OCI-LY1 (cell line): ENCODE data around the gene COMMD1.
A peak's percentile ranks its signal among the peaks of the same experiment; 100 is the strongest.
"Not testable (repeated sequence)": the region's sequence is repeated elsewhere in the genome, so short reads cannot be mapped to it uniquely, and the experiment has no call there.

Experiments
- H2AFZ ChIP-seq: fragments of 200-600 bp; sonication (generic), shearing (Covaris generic); 2 replicates; pipeline ENCODE4 v1.6.0; 2014; ENCODE audit warnings: antibody characterized with exemption, mild to moderate bottlenecking, low read length
- H3F3A ChIP-seq: fragments of 200-600 bp; sonication (generic), shearing (Covaris generic); 2 replicates; pipeline ENCODE4 v1.6.0; 2014; ENCODE audit warnings: mild to moderate bottlenecking, antibody characterized with exemption, low read length, moderate library complexity; ENCODE audit not compliant: insufficient read depth
- H3K27ac ChIP-seq: fragments of 200-600 bp; sonication (generic); 2 replicates; pipeline ENCODE4 v1.5.1; 2014; ENCODE audit warnings: low read length, mixed run types, mild to moderate bottlenecking, low read depth; ENCODE audit not compliant: poor library complexity, severe bottlenecking
- H3K27me3 ChIP-seq: fragments of 200-600 bp; sonication (generic); 2 replicates; pipeline ENCODE4 v1.6.0; 2014; ENCODE audit warnings: antibody characterized with exemption, mild to moderate bottlenecking, low read length, moderate library complexity; ENCODE audit not compliant: insufficient read depth
- H3K36me3 ChIP-seq: fragments of 200-600 bp; sonication (generic); 2 replicates; pipeline ENCODE4 v1.6.1; 2014; ENCODE audit warnings: mild to moderate bottlenecking, antibody characterized with exemption, low read length, moderate library complexity, mixed read lengths; ENCODE audit not compliant: insufficient read depth
- H3K4me1 ChIP-seq: fragments of 200-600 bp; sonication (generic); 2 replicates; pipeline ENCODE4 v1.5.1; 2014; ENCODE audit warnings: mild to moderate bottlenecking, low read length, moderate library complexity; ENCODE audit not compliant: insufficient read depth, severe bottlenecking
- H3K4me2 ChIP-seq: fragments of 200-600 bp; sonication (generic), shearing (Covaris generic); 2 replicates; pipeline ENCODE4 v1.6.1; 2014; ENCODE audit warnings: low read length
- H3K4me3 ChIP-seq: fragments of 200-600 bp; sonication (generic); 2 replicates; pipeline ENCODE4 v1.5.1; 2014; ENCODE audit warnings: low read length, low read depth, mild to moderate bottlenecking, mixed read lengths; ENCODE audit not compliant: poor library complexity, severe bottlenecking
- H3K79me2 ChIP-seq: fragments of 200-600 bp; shearing (Covaris generic); 2 replicates; pipeline ENCODE4 v1.6.1; 2016; ENCODE audit warnings: mixed run types, low read length, mixed read lengths; ENCODE audit not compliant: insufficient read depth
- H3K9ac ChIP-seq: fragments of 200-600 bp; sonication (generic), shearing (Covaris generic); 2 replicates; pipeline ENCODE4 v1.6.1; 2014; ENCODE audit warnings: mild to moderate bottlenecking, low read length, mixed read lengths
- H3K9me2 ChIP-seq: fragments of 200-600 bp; sonication (generic), shearing (Covaris generic); 2 replicates; pipeline ENCODE4 v1.6.1; 2014; ENCODE audit warnings: low read depth, mild to moderate bottlenecking, low read length, mixed read lengths
- H3K9me3 ChIP-seq: fragments of 200-600 bp; shearing (Covaris generic); 2 replicates; pipeline ENCODE4 v1.6.1; 2014; ENCODE audit warnings: low read length, mixed read lengths
- H4K20me1 ChIP-seq: fragments of 200-600 bp; sonication (generic), shearing (Covaris generic); 2 replicates; pipeline ENCODE4 v1.6.0; 2016; ENCODE audit warnings: mild to moderate bottlenecking, low read length; ENCODE audit not compliant: insufficient read depth
- EZH2 ChIP-seq: fragments of 200-600 bp; sonication (generic), shearing (Covaris generic); IDR thresholded peaks from 2 replicates; pipeline ENCODE4 v1.8.0; 2017; ENCODE audit warnings: borderline replicate concordance, mixed run types, mild to moderate bottlenecking, antibody characterized with exemption, low read length, moderate library complexity, mixed read lengths
- TF ChIP-seq, protein P1 (sequence below): fragments of 200-600 bp; sonication (generic), shearing (Covaris generic); IDR thresholded peaks from 2 replicates; pipeline ENCODE4 v1.5.1; 2017; ENCODE audit warnings: mild to moderate bottlenecking, antibody characterized with exemption, low read length, moderate library complexity, mixed read lengths

The COMMD1 gene

DNA sequence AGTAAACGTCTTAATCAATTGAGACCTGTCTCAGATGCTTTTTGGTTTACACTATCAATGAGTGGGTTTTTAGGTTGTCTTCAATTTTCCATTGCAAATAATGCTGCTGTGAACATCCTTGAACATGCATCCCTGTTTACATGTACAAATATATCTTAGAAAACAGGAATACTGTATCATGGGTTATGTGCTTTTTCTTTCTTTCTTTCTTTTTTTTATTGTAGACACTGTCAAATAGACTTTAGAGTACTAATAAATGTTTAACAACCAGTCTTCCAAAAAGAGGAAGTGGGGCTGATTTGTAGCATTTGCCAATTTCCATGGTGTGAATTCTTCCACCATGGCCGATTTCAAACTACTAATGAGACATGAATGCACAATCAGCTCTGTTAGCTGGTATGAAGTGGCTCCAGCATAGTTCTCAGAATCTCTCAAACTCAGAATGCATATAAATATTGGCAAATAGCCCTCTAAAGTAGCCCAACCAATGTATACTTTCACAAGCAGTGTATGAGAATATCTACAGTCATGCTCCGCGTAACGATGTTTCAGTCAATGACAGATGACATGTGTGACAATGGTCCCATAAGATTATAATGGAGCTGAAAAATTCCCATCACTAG is 240.1 kb downstream of the COMMD1 start:
- Histone ChIP-seq H2AFZ (no peak overlapping the region), H3F3A (peaks cover 3% of the 10 kb centered on the region; the same call in 1 of the 2 replicates), H3K36me3 (no peaks in the 10 kb centered on the region), H4K20me1 (no peaks in the 10 kb centered on the region), H3K9me2 (no peaks in the 10 kb centered on the region), H3K27me3 (no peaks in the 10 kb centered on the region), H3K9me3 (no peaks in the 10 kb centered on the region), H3K79me2 (no peaks in the 10 kb centered on the region), H3K4me2 (peak overlapping the region; percentile 36; the same call in 1 of the 2 replicates), H3K9ac (no peak overlapping the region), H3K4me3 (no peak overlapping the region), H3K4me1 (peaks cover 48% of the 10 kb centered on the region), H3K27ac (peak overlapping the region; percentile 63)
- no peak for TF ChIP-seq EZH2
- TF ChIP-seq, protein P1, sequence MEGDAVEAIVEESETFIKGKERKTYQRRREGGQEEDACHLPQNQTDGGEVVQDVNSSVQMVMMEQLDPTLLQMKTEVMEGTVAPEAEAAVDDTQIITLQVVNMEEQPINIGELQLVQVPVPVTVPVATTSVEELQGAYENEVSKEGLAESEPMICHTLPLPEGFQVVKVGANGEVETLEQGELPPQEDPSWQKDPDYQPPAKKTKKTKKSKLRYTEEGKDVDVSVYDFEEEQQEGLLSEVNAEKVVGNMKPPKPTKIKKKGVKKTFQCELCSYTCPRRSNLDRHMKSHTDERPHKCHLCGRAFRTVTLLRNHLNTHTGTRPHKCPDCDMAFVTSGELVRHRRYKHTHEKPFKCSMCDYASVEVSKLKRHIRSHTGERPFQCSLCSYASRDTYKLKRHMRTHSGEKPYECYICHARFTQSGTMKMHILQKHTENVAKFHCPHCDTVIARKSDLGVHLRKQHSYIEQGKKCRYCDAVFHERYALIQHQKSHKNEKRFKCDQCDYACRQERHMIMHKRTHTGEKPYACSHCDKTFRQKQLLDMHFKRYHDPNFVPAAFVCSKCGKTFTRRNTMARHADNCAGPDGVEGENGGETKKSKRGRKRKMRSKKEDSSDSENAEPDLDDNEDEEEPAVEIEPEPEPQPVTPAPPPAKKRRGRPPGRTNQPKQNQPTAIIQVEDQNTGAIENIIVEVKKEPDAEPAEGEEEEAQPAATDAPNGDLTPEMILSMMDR = no peak

DNA sequence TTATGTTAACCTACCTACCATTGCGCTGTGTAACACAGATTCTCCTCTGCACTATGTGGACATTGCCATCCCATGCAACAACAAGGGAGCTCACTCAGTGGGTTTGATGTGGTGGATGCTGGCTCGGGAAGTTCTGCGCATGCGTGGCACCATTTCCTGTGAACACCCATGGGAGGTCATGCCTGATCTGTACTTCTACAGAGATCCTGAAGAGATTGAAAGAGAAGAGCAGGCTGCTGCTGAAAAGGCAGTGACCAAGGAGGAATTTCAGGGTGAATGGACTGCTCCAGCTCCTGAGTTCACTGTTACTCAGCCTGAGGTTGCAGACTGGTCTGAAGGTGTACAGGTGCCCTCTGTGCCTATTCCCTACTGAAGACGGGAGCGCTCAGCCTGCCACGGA is 241.3 kb downstream of the COMMD1 start:
- not testable (repeated sequence) for H3K27me3 ChIP-seq, H2AFZ ChIP-seq, H3K36me3 ChIP-seq, H3K79me2 ChIP-seq, H3K9ac ChIP-seq, H4K20me1 ChIP-seq, H3K4me3 ChIP-seq, H3K9me3 ChIP-seq, H3K9me2 ChIP-seq, H3F3A ChIP-seq, H3K4me2 ChIP-seq
- Histone ChIP-seq H3K4me1 (peaks cover 36% of the 10 kb centered on the region), H3K27ac (peak overlapping the region; percentile 42)

DNA sequence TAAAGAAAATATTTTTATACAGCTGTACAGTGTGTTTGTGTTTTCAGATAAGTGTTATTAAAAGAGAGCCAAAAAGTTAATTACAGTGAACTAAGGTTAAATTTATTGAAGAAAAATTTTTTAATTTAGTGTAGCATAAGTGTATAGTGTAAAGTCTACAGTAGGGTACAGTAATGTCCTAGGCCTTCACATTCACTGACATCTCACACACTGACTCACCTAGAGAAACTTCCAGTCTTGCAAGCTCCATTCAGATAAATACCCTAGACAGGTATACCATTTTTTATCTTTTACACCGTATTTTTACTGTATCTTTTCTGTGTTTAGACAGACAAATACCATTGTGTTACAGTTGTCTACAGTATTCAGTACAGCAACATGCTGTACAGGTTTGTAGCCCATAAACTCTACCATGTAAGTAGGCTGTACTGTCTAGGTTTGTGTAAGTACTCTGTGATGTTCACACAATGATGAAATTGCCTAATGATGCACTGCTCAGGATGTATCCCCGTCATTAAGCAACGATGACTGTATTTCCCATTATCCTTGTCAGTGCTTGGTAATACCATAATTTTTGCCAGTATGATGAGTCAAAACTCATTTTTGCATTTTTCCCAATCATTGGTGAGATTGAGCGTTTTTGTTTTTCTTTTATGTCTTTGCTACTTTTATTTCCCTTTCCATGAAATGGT is 242.3 kb downstream of the COMMD1 start:
- H3K9me3 ChIP-seq = no peaks in the 10 kb centered on the region
- H3K27ac ChIP-seq = no peak overlapping the region
- H3F3A ChIP-seq = peaks cover 3% of the 10 kb centered on the region; the same call in 1 of the 2 replicates
- H4K20me1 ChIP-seq = no peaks in the 10 kb centered on the region
- H3K36me3 ChIP-seq = no peaks in the 10 kb centered on the region
- H3K9me2 ChIP-seq = no peaks in the 10 kb centered on the region
- no peaks in the 10 kb centered on the region for H3K27me3 ChIP-seq
- peaks cover 28% of the 10 kb centered on the region for H3K4me1 ChIP-seq
- no peak overlapping the region for H3K4me2 ChIP-seq
- H3K79me2 ChIP-seq = no peaks in the 10 kb centered on the region
- H3K4me3 ChIP-seq = no peak overlapping the region
- TF ChIP-seq, protein P1 = no peak
- TF ChIP-seq EZH2 = no peak
- no peak overlapping the region for H2AFZ ChIP-seq
- no peak overlapping the region for H3K9ac ChIP-seq
